Spinal cord (tissue), 10 donors: Measurements from ENCODE around the gene TFF2. TPM values are rescaled to one million over a fixed set of nuclear protein-coding genes. Genes with fewer than 3 reads are reported as not detected.

ENCODE experiments used
- DNase-seq, 6 donors: peaks; one replicate each; pipeline versions ENCODE4 v3.0.0 to v3.0.0-alpha.2; 2013 to 2015; ENCODE audit warnings: low spot score in 6 of 6, low read depth in 4 of 6
- H3K27ac ChIP-seq: one replicate; pipeline ENCODE4 v1.5.1; 2013; ENCODE audit warnings: low read depth, low read length, control low read depth
- H3K27me3 ChIP-seq: one replicate; pipeline ENCODE4 v1.6.1; 2013; ENCODE audit warnings: low read length; ENCODE audit not compliant: control insufficient read depth, insufficient read depth
- H3K36me3 ChIP-seq: one replicate; pipeline ENCODE4 v1.6.1; 2013; ENCODE audit warnings: low read length; ENCODE audit not compliant: control insufficient read depth, insufficient read depth
- H3K4me1 ChIP-seq: one replicate; pipeline ENCODE4 v1.6.1; 2013; ENCODE audit warnings: low read length; ENCODE audit not compliant: control insufficient read depth, insufficient read depth
- H3K4me3 ChIP-seq: one replicate; pipeline ENCODE4 v1.5.1; 2013; ENCODE audit warnings: low read depth, low read length, control low read depth
- H3K9me3 ChIP-seq: one replicate; pipeline ENCODE4 v1.6.1; 2013; ENCODE audit warnings: low read length; ENCODE audit not compliant: control insufficient read depth, insufficient read depth
- WGBS: methylation state at CpG from one replicate; pipeline ENCODE4 v1.1.5; 2013; ENCODE audit warnings: missing lambda C conversion rate; ENCODE audit not compliant: insufficient coverage; 5-methylcytosine and 5-hydroxymethylcytosine counted together
- long read RNA-seq, 4 donors: transcript quantifications; one replicate each; lab custom pipeline, GENCODE V29; 2026
- polyA plus RNA-seq, 2 donors: library from polyadenylated mRNA; unstranded; fragments of 120-200 nt; gene quantifications; one replicate each; pipeline ENCODE4 v1.2.1, GENCODE V29; 2013; ENCODE audit not compliant: insufficient read length in 2 of 2
- total RNA-seq, 2 donors: library from RNA; depleted of rRNA in 1 of 2; stranded (reverse); fragments of 120-200 nt in 1 of 2; fragments of >200 nt in 1 of 2; gene quantifications; one replicate each; pipeline versions ENCODE4 v1.2.3 to v1.2.4, GENCODE V29; 2013 to 2014
- donor health status: healthy.

The TFF2 gene, protein sequence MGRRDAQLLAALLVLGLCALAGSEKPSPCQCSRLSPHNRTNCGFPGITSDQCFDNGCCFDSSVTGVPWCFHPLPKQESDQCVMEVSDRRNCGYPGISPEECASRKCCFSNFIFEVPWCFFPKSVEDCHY
- total RNA-seq: not detected
- polyA plus RNA-seq: not detected
- long read RNA-seq, donor 1: 0 reads
- long read RNA-seq, donor 2: 0 reads
- long read RNA-seq, donor 3: 0 reads
- long read RNA-seq, donor 4: 0 reads

GRCh38 chr21:42350927-42351426, at the start of gene TFF2:
Gene TFF2 (minus strand): TSS chr21:42350994. CDS start chr21:42350957, 37 bp downstream.
- no peaks in the 10 kb centered on the region for H3K9me3 ChIP-seq
- H3K27ac ChIP-seq: no peak within 1 kb of the TSS
- H3K27me3 ChIP-seq: no peaks in the 10 kb centered on the region
- WGBS: 64% methylated on average over 13 of the region's 13 CpGs
- H3K36me3 ChIP-seq: no peaks in the 10 kb centered on the region
- peaks cover 12% of the 10 kb centered on the region for H3K4me1 ChIP-seq
- no peak for DNase-seq
- no peak within 1 kb of the TSS for H3K4me3 ChIP-seq

- Histone ChIP-seq H3K4me1 (peaks cover 6% of the 10 kb centered on the region), H3K27me3 (no peaks in the 10 kb centered on the region), H3K27ac (no peak overlapping the region), H3K9me3 (no peaks in the 10 kb centered on the region), H3K4me3 (no peak overlapping the region), H3K36me3 (no peaks in the 10 kb centered on the region)
- DNase-seq: no peak
- WGBS: 90% methylated on average over 3 of the region's 4 CpGs
Measured at GRCh38 chr21:42400525-42400924, 49.7 kb upstream of the TFF2 start.

DNA sequence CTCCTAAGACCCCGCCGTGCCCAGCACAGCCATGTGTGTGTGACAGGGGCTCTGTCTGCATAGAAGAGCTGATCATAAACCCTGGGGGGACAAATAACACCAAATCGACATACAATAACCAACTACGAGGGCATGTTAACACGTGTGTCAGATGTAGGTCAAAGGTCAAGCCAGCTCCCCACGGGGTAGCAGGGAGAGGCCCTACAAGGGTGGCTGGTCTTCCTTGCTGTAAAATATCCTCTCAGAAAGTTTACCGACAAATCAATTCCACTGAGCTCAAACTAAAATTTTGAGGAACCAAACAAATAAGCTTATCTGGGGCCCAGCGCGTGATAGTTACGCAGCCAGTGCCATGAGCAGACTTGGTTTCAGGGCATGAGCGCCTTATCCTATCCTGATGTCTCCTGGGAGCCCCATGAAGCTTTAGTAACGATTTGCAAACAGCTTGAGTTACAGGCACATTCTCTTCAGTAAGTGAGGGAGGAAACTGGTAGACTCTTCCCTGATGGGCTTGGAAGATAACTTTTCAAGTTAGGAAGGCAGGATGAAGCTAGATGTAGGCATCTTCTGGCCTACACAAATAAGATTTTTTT, 47.7 kb upstream of the TFF2 start:
- Histone ChIP-seq H3K4me1 (peaks cover 3% of the 10 kb centered on the region), H3K27me3 (no peaks in the 10 kb centered on the region), H3K9me3 (no peaks in the 10 kb centered on the region), H3K36me3 (no peaks in the 10 kb centered on the region), H3K4me3 (no peak overlapping the region), H3K27ac (no peak overlapping the region)
- peak in 1 of 6 donors; percentile 26 for DNase-seq
- 59% methylated on average over 10 of the region's 12 CpGs for WGBS

DNA sequence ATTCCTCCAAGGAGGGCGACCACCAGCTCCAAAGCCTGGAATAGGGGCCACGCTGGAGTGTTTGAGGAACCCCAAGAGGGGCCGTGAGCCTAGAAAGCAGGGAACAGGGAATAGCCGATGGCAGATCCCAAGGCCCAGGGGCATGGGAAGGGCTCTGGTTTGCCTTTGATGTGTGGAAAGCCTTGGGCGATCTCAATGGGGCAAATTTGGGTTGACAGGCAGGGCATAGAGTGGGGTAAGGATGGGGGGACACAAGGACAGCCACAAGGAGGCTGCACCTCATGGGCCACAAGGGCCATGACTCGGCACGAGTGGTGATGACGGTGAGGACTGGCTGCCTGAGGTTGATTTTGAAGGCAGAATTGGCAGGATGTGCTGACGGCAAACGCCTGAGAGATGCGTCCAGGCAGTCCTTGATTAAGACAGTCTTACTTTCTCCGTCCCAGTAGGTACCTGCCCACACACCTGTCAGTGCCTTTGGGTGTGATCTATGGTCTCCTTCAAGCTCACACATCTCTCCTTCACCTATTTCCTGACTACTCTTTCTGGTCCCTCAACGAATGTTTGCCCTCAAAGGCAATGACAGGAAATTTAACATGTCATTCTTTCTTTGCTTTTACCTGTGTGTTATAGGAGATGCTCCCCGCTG, 47.1 kb upstream of the TFF2 start:
- peaks cover 3% of the 10 kb centered on the region for H3K4me1 ChIP-seq
- no peak for DNase-seq
- no peak overlapping the region for H3K27ac ChIP-seq
- 96% methylated on average over 10 of the region's 14 CpGs for WGBS
- H3K9me3 ChIP-seq: no peaks in the 10 kb centered on the region
- H3K36me3 ChIP-seq: no peaks in the 10 kb centered on the region
- H3K27me3 ChIP-seq: no peaks in the 10 kb centered on the region
- no peak overlapping the region for H3K4me3 ChIP-seq

DNA sequence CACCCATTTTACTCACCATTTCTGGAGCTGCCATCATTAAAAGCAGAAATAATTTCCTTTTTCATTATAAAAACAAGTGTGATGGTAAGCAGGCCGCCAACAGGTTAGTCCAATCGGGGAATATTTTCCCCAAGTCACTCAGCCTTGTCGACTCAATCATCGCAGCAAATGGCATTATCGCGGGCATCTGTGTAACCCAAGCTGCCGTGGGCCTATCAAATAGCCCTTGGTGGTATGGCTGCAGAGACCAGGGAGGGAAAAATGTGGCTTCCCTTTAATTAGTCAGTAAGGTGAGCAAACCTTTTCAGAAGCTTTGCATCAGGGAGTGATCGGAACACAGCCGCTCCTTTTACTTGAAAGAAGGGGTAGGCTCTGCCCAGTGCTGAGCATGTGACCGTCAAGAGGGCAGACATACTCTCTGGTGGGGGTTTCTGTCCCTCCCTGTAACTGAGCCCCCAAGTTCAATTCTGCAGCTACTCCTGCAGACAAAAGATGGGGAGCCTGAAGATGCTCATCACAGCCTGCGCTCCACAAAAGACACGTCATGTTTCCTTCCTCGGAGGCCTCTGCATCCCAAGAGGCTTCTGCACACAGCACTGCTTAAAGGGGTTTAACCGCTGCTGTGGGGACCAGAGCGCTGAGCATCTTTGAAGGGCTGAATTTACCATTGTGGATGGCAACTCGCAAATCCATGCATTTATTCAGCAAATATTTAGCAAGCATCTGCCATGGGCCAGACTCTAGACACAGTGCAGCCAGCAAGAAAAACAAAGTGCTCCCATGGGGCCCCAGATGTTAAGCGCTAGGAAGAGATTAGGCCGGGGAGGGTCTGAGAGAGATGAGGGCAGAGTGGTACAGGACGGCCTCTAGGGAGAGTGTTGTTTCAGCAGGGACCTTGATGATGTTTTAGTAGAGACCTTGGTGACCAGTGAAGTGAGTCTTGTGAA, 46.3 kb upstream of the TFF2 start:
- Histone ChIP-seq H3K36me3 (no peaks in the 10 kb centered on the region), H3K4me3 (no peak overlapping the region), H3K4me1 (peaks cover 3% of the 10 kb centered on the region), H3K27ac (no peak overlapping the region), H3K9me3 (no peaks in the 10 kb centered on the region), H3K27me3 (no peaks in the 10 kb centered on the region)
- WGBS: 70% methylated on average over 17 of the region's 19 CpGs
- peak in 1 of 6 donors; percentile 64 for DNase-seq

DNA sequence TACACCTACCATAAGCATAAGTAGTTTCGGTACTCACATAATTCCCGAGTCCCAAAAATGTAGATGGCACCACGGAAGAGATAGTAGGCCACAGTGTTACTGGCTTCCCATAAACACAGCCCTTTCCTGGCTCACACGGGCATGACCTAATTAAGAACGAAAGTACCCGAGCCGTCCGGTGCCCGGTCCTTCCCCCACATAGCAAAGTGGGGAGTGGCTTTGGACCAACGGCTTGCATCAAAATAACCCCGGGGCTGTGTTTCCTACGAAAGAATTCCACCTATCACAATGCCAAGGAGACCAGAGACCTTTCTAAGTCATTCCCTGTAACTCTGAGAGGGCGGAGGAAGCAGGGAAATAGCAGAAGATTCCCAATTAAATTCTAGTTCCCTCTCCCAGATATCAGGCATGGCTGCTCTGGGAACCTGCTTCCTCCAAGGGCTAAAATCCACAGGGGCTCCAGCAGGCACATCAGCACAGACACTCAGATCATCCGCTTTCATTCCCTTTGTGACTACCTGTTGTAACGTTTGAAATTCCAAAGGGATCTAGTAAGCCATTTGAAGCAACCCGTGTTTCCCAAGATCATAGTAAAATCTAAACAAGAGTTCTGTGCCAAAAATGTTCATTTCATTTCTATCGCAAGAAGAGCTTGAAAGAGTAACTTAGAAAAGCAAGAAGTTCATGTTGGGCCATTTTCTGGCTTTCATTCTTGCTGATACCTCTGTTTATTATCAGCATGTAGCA, 45.3 kb upstream of the TFF2 start, which contains the start of gene TMPRSS3:
TSS of gene TMPRSS3 (minus strand) at position 148 of the 747 bp plus-strand sequence. CDS start 635 bp downstream, outside the sequence.
- H3K27me3 ChIP-seq: no peaks in the 10 kb centered on the region
- no peaks in the 10 kb centered on the region for H3K9me3 ChIP-seq
- H3K4me3 ChIP-seq: no peak within 1 kb of the TSS
- H3K27ac ChIP-seq: no peak within 1 kb of the TSS
- WGBS: 76% methylated on average over 9 of the region's 17 CpGs
- no peak for DNase-seq
- peaks cover 3% of the 10 kb centered on the region for H3K4me1 ChIP-seq
- no peaks in the 10 kb centered on the region for H3K36me3 ChIP-seq

DNA sequence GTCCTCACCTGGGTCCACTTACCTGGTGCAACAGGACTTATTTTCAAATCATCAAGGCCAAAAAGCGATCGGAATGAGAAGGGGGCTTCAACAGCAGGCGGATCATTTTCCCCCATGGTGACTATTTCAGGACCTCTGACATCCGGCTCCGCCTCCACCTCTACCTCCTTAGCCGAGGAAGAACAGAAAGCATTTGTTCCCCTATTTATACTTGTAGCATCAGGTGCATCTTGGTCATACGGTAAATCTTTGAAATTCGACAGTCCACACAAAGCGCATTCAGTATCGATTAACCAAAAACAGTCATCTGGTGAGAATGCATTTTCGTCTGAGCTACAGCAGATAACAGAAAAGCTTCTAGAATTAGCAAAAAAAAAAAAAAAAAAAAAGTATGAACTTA, 44.5 kb upstream of the TFF2 start:
- no peak for DNase-seq
- H3K36me3 ChIP-seq: no peaks in the 10 kb centered on the region
- no peak overlapping the region for H3K27ac ChIP-seq

GRCh38 chr21:42393443-42393950, 42.7 kb upstream of the TFF2 start:
- Histone ChIP-seq H3K4me1 (peaks cover 12% of the 10 kb centered on the region), H3K36me3 (no peaks in the 10 kb centered on the region), H3K4me3 (no peak overlapping the region), H3K27me3 (no peaks in the 10 kb centered on the region), H3K27ac (no peak overlapping the region), H3K9me3 (no peaks in the 10 kb centered on the region)
- DNase-seq: no peak
- WGBS: 81% methylated on average over 4 of the region's 8 CpGs

More for the DNA sequence above, 44.5 kb upstream of the TFF2 start:
- Histone ChIP-seq H3K4me3 (no peak overlapping the region), H3K9me3 (no peaks in the 10 kb centered on the region), H3K27me3 (no peaks in the 10 kb centered on the region), H3K4me1 (peaks cover 3% of the 10 kb centered on the region)
- 89% methylated on average over 6 of the region's 11 CpGs for WGBS
